ENCODE results near the gene CAPN11. TPM values are rescaled to one million over a fixed set of nuclear protein-coding genes. Genes with fewer than 3 reads are reported as not detected.

CAPN11 gene
- total RNA-seq, 2 experiments from 2014 or later = 0.11 to 0.18 TPM

DNA sequence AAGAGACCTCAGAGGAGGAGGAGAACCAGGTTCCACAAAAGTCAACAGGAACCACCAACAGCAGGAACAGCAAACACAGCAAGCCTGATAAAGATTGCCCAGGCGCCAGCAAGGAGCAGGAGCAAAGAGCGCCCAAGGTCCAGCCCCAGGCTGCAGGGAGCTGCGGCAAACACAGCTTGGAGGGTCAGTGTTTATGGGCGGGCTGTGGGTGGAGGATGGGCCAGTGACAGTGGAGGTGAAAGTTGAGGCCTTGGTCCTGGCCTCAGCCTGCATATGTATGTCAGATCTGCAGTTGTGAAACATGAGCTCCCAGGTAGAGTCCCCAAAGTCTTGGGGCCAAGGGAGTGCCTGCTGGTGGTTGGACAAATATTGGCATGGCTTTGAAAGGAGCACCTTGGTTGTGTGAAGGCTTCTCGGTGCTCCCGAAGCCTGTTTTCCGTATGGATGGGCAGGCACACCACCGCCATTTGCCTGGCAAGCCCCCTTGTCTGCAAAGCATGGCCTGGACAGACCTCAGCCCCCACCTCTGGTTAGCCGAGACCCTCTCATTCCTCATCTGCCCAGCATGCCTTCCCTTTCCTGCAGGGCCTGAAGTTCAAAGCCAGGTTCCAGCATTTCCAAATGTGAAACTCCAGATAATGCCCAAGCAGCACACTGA lies 2.0 kb upstream of the CAPN11 start:
- POLR2A ChIA-PET = interaction anchor here (1.3 kb wide), 1 partner anchor 24 kb away, joined by 4 read pairs; no protein-coding TSS in a partner anchor

DNA sequence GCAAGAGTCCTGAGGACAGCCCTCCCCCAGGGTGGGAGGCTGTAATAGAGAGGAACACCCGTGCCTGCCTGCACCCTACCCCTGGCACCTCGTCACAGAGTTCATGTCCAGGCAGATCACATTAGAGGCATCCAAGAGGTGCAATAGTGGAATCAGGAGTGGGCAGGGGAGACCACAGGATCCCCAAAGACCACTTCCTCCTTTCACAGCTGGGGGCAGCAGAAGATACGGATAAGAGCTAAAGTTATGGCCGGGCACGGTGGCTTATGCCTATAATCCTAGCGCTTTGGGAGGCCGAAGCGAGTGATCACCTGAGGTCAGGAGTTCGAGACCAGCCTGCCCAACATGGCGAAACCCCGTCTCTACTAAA lies 1.5 kb upstream of the CAPN11 start:
- intact Hi-C loops (cut with micrococcal nuclease) = no loop called here
- H3K27ac Mint-ChIP-seq = no peak overlapping the region
- H3K4me3 Mint-ChIP-seq = no peak overlapping the region
- H3K9me3 Mint-ChIP-seq = no peaks in the 10 kb centered on the region
- POLR2A ChIA-PET = interaction anchor here (1.3 kb wide), 1 partner anchor 24 kb away, joined by 4 read pairs; no protein-coding TSS in a partner anchor
- H3K36me3 Mint-ChIP-seq (ENCODE audit: low read depth) = no peaks in the 10 kb centered on the region
- ATAC-seq (no peak), DNase-seq (no peak)
- TF ChIP-seq, protein P1, sequence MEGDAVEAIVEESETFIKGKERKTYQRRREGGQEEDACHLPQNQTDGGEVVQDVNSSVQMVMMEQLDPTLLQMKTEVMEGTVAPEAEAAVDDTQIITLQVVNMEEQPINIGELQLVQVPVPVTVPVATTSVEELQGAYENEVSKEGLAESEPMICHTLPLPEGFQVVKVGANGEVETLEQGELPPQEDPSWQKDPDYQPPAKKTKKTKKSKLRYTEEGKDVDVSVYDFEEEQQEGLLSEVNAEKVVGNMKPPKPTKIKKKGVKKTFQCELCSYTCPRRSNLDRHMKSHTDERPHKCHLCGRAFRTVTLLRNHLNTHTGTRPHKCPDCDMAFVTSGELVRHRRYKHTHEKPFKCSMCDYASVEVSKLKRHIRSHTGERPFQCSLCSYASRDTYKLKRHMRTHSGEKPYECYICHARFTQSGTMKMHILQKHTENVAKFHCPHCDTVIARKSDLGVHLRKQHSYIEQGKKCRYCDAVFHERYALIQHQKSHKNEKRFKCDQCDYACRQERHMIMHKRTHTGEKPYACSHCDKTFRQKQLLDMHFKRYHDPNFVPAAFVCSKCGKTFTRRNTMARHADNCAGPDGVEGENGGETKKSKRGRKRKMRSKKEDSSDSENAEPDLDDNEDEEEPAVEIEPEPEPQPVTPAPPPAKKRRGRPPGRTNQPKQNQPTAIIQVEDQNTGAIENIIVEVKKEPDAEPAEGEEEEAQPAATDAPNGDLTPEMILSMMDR (IDR thresholded peaks at IDR 0.05) = no peak
- CTCF ChIA-PET = interaction anchor here (1.2 to 6.1 kb wide), 3 partner anchors 15 to 61 kb away, joined by 3 to 33 read pairs (median 6); no protein-coding TSS in a partner anchor
- peaks cover 13% of the 10 kb centered on the region for H3K4me1 Mint-ChIP-seq (ENCODE audit: low read depth)
- no peaks in the 10 kb centered on the region for H3K27me3 Mint-ChIP-seq

More for the DNA sequence above, 2.0 kb upstream of the CAPN11 start:
- CTCF ChIA-PET = interaction anchor here (1.2 to 6.1 kb wide), 3 partner anchors 16 to 60 kb away, joined by 3 to 33 read pairs (median 6); no protein-coding TSS in a partner anchor
- intact Hi-C loops (cut with micrococcal nuclease) = no loop called here
- H3K27ac Mint-ChIP-seq = no peak overlapping the region
- peaks cover 9% of the 10 kb centered on the region for H3K4me1 Mint-ChIP-seq (ENCODE audit: low read depth)
- TF ChIP-seq, protein P1 (IDR thresholded peaks at IDR 0.05) = no peak
- ATAC-seq (no peak), DNase-seq (no peak)
- no peaks in the 10 kb centered on the region for H3K36me3 Mint-ChIP-seq (ENCODE audit: low read depth)
- H3K9me3 Mint-ChIP-seq = no peaks in the 10 kb centered on the region
- no peak overlapping the region for H3K4me3 Mint-ChIP-seq
- H3K27me3 Mint-ChIP-seq = no peaks in the 10 kb centered on the region

DNA sequence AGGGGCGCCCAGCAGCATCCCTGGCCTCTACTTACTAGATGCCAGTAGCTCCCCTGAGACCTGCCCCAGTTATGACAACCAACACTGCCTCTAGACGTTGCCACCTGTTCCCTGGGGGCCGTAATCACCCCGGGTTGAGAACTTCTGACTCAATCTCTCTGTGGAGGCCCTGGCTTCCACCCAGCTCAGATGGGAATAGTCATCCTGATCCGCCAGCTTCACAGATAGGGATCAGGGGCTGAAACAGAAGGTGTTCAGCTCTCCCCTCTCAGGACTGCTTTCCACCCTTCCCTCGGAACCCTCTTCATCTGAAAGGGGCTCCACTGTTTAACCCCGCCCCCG lies 3.3 kb downstream of the CAPN11 start:
- no peaks in the 10 kb centered on the region for H3K9me3 Mint-ChIP-seq
- peak overlapping the region; percentile 66 for H3K27ac Mint-ChIP-seq
- H3K27me3 Mint-ChIP-seq = peaks cover 8% of the 10 kb centered on the region
- intact Hi-C loops (cut with micrococcal nuclease) = no loop called here
- TF ChIP-seq, protein P1 (IDR thresholded peaks at IDR 0.05) = no peak
- no peak overlapping the region for H3K4me3 Mint-ChIP-seq
- ChIA-PET POLR2A (interaction anchor here (0.9 to 1.2 kb wide), 6 partner anchors 10 to 95 kb away, joined by 3 to 5 read pairs (median 3); partner anchors contain the start of gene HSP90AB1), CTCF (interaction anchor here (0.9 to 1.4 kb wide), 7 partner anchors 10 to 83 kb away, joined by 3 to 5 read pairs (median 3); no protein-coding TSS in a partner anchor)
- ATAC-seq = no peak
- peaks cover 19% of the 10 kb centered on the region for H3K4me1 Mint-ChIP-seq (ENCODE audit: low read depth)
- peak; percentile 29 for DNase-seq
- no peaks in the 10 kb centered on the region for H3K36me3 Mint-ChIP-seq (ENCODE audit: low read depth)

DNA sequence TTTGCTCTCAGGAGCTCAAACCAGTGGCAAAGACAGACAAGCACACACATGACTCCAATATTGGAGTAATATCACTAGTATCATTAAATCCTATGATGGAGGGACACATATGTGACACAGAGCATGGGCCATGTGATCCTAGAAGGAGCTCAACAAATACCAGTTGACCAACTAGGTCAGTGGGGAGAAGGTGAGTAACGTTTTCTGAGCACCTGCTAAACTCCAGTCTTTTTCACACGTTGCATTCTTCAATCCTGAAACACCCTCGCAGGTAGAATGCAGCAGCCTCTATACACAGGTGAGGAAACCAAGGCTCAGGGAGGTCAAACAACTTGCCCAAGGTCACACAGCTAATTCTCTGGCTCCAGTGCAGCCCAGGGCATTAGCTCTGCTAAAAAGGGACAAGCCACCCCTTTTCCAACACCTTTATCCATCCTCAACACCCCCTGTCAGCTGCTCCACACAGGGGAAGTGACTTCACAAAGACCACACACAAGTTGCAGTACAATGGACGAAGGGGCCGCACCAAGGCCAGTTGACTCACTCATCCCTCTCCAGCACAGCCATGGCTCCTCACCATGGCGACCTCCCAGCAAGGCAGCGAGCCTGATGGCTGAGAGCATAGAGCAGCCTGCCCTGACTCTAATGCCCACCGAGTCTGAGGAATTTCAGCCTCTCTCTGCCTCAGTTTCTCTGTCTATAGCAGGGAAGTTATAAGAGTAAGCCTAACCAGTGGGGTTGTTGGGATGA lies 4.4 kb downstream of the CAPN11 start:
- H3K9me3 Mint-ChIP-seq = no peaks in the 10 kb centered on the region
- TF ChIP-seq, protein P1 (IDR thresholded peaks at IDR 0.05) = no peak
- ChIA-PET POLR2A (interaction anchor here (0.9 to 1.1 kb wide), 3 partner anchors 15 to 94 kb away, joined by 3 read pairs; no protein-coding TSS in a partner anchor), CTCF (interaction anchor here (1.1 to 1.6 kb wide), 3 partner anchors 10 to 75 kb away, joined by 3 to 5 read pairs (median 3); no protein-coding TSS in a partner anchor)
- H3K4me3 Mint-ChIP-seq = no peak overlapping the region
- H3K4me1 Mint-ChIP-seq (ENCODE audit: low read depth) = peaks cover 20% of the 10 kb centered on the region
- no peak overlapping the region for H3K27ac Mint-ChIP-seq
- no peaks in the 10 kb centered on the region for H3K36me3 Mint-ChIP-seq (ENCODE audit: low read depth)
- no peak for DNase-seq
- H3K27me3 Mint-ChIP-seq = peaks cover 8% of the 10 kb centered on the region
- no peak for ATAC-seq
- intact Hi-C loops (cut with micrococcal nuclease) = no loop called here

Data from activated CD8-positive, alpha-beta T cell treated with anti-CD3 and anti-CD28 coated beads for 36 hours (primary cell).